H1 (cell line): ENCODE measurements around the gene GAS7. TPM values are rescaled to one million over a fixed set of nuclear protein-coding genes. Genes with fewer than 3 reads are reported as not detected.

ENCODE experiments used
- CTCF ChIA-PET: fragments of 300-600 bp; sonication (Branson Sonifier 250); formaldehyde crosslinking; loops from one replicate; lab custom pipeline; 2021; ENCODE audit not compliant: partially characterized antibody; lab: Charles Lee
- POLR2A ChIA-PET: fragments of 300-600 bp; sonication (Branson Sonifier 250); formaldehyde crosslinking; loops from one replicate; lab custom pipeline; 2021; ENCODE audit warnings: inconsistent platforms; ENCODE audit not compliant: partially characterized antibody; lab: Charles Lee
- DNase-seq, 2 experiments: peaks; one replicate each; pipeline versions ENCODE4 v3.0.0 to v3.0.0-alpha.2; 2010 to 2022; ENCODE audit warnings: low spot score in 2 of 2, low read depth in 1 of 2, mixed read lengths in 1 of 2
- FAIRE-seq: peaks from 2 replicates; lab custom pipeline; 2011; peaks lifted over from hg19 to GRCh38; lab: Jason Lieb, UNC
- H2AFZ ChIP-seq: 2 replicates; pipeline ENCODE4 v1.8.1; 2012; ENCODE audit warnings: low read length, inconsistent platforms
- H2AK5ac ChIP-seq: 2 replicates; pipeline ENCODE4 v1.6.1; 2013; ENCODE audit warnings: low read depth, low read length
- H2BK120ac ChIP-seq: replicated peaks from 2 replicates; pipeline ENCODE3; 2013; ENCODE audit warnings: low read depth, low read length, inconsistent platforms
- H2BK12ac ChIP-seq: 2 replicates; pipeline ENCODE4 v1.6.1; 2013; ENCODE audit warnings: low read depth, low read length
- H2BK15ac ChIP-seq: 2 replicates; pipeline ENCODE4 v1.6.1; 2013; ENCODE audit warnings: low read length
- H2BK20ac ChIP-seq: 2 replicates; pipeline ENCODE4 v1.6.1; 2013; ENCODE audit warnings: low read length
- H2BK5ac ChIP-seq: 2 replicates; pipeline ENCODE4 v1.6.1; 2013; ENCODE audit warnings: low read depth, low read length
- H3K14ac ChIP-seq: 2 replicates; pipeline ENCODE4 v1.6.1; 2013; ENCODE audit warnings: inconsistent platforms; ENCODE audit not compliant: insufficient read length
- H3K18ac ChIP-seq: 2 replicates; pipeline ENCODE4 v1.6.1; 2013; ENCODE audit warnings: low read length; ENCODE audit errors: extremely low read depth
- H3K23ac ChIP-seq: 2 replicates; pipeline ENCODE4 v1.6.1; 2013; ENCODE audit warnings: inconsistent platforms; ENCODE audit not compliant: insufficient read length
- H3K23me2 ChIP-seq: 2 replicates; pipeline ENCODE4 v1.6.1; 2013; ENCODE audit warnings: low read depth, low read length
- H3K27ac ChIP-seq: 2 replicates; pipeline ENCODE4 v1.6.1; 2011; ENCODE audit warnings: low read depth, low read length, inconsistent platforms
- H3K27me3 ChIP-seq, 4 experiments: replicated peaks in 1 of 4; 1 replicate in 1 of 4; 2 replicates in 3 of 4; pipeline versions ENCODE4 v1.6.1 to v1.8.1; 2011 to 2013; ENCODE audit warnings: low read length in 3 of 4, mild to moderate bottlenecking in 3 of 4, inconsistent platforms in 2 of 4, mixed read lengths in 2 of 4, moderate library complexity in 1 of 4; ENCODE audit not compliant: control insufficient read depth in 3 of 4, insufficient read depth in 3 of 4; ENCODE audit errors: extremely low read depth in 1 of 4
- H3K36me3 ChIP-seq, 4 experiments: 2 replicates each; pipeline versions ENCODE4 v1.6.1 to v1.8.1; 2011 to 2013; ENCODE audit warnings: mild to moderate bottlenecking in 4 of 4, low read length in 3 of 4, moderate library complexity in 2 of 4, control low read depth in 1 of 4, inconsistent platforms in 1 of 4; ENCODE audit not compliant: insufficient read depth in 4 of 4, control insufficient read depth in 2 of 4
- H3K4ac ChIP-seq: replicated peaks from 2 replicates; pipeline ENCODE3; 2013; ENCODE audit warnings: low read length, low read depth, mixed read lengths, inconsistent platforms; ENCODE audit not compliant: insufficient read length
- H3K4me1 ChIP-seq, 4 experiments: replicated peaks in 1 of 4; 1 replicate in 1 of 4; 2 replicates in 3 of 4; pipeline versions ENCODE4 v1.6.1 to v1.8.1; 2011 to 2013; ENCODE audit warnings: low read length in 3 of 4, inconsistent platforms in 2 of 4, mixed read lengths in 1 of 4; ENCODE audit not compliant: insufficient read depth in 4 of 4, control insufficient read depth in 3 of 4
- H3K4me2 ChIP-seq, 2 experiments: 2 replicates each; pipeline versions ENCODE4 v1.6.1 to v1.8.1; 2011 to 2013; ENCODE audit warnings: low read depth in 2 of 2, low read length in 2 of 2, control low read depth in 1 of 2, inconsistent platforms in 1 of 2, mild to moderate bottlenecking in 1 of 2; ENCODE audit not compliant: insufficient read depth in 1 of 2
- H3K4me3 ChIP-seq, 4 experiments: fragments of 200-600, 300-600 bp in 1 of 4; sonication (generic), shearing (Covaris generic), sonication (Bioruptor Twin) in 1 of 4; 2 replicates each; pipeline versions ENCODE4 v1.5.1 to v1.8.1; 2011 to 2016; ENCODE audit warnings: low read length in 4 of 4, low read depth in 3 of 4, control low read depth in 2 of 4, inconsistent platforms in 2 of 4, mild to moderate bottlenecking in 2 of 4, mixed read lengths in 1 of 4, moderate library complexity in 1 of 4; ENCODE audit not compliant: insufficient read depth in 2 of 4; ENCODE audit errors: extremely low read depth in 1 of 4
- H3K56ac ChIP-seq: replicated peaks from 2 replicates; pipeline ENCODE3; 2013; ENCODE audit warnings: low read depth, mild to moderate bottlenecking, mixed read lengths, low read length, inconsistent platforms; ENCODE audit not compliant: insufficient read length
- H3K79me1 ChIP-seq: 2 replicates; pipeline ENCODE4 v1.6.1; 2013; ENCODE audit warnings: low read depth, low read length, control low read depth
- H3K79me2 ChIP-seq, 2 experiments: 2 replicates each; pipeline versions ENCODE4 v1.6.1 to v1.8.1; 2012 to 2013; ENCODE audit warnings: low read length in 2 of 2, mild to moderate bottlenecking in 2 of 2, inconsistent platforms in 1 of 2; ENCODE audit not compliant: insufficient read depth in 2 of 2, control insufficient read depth in 1 of 2
- H3K9ac ChIP-seq, 4 experiments: replicated peaks in 1 of 4; 1 replicate in 1 of 4; 2 replicates in 3 of 4; pipeline versions ENCODE4 v1.6.1 to v1.8.1; 2011 to 2013; ENCODE audit warnings: low read depth in 3 of 4, low read length in 3 of 4, control low read depth in 2 of 4, mild to moderate bottlenecking in 2 of 4, moderate library complexity in 2 of 4, inconsistent platforms in 1 of 4; ENCODE audit errors: extremely low read depth in 1 of 4
- H3K9me3 ChIP-seq, 2 experiments: 2 replicates each; pipeline versions ENCODE4 v1.6.1 to v1.8.1; 2012 to 2013; ENCODE audit warnings: mild to moderate bottlenecking in 2 of 2, moderate library complexity in 2 of 2, control low read depth in 1 of 2, inconsistent platforms in 1 of 2, low read depth in 1 of 2, low read length in 1 of 2, mixed read lengths in 1 of 2; ENCODE audit not compliant: insufficient read depth in 2 of 2
- H4K20me1 ChIP-seq, 2 experiments: replicated peaks in 1 of 2; 2 replicates each; pipeline versions ENCODE3 to v1.8.1; 2011 to 2013; ENCODE audit warnings: inconsistent platforms in 2 of 2, low read length in 2 of 2, mild to moderate bottlenecking in 1 of 2; ENCODE audit not compliant: insufficient read depth in 2 of 2, control insufficient read depth in 1 of 2
- H4K5ac ChIP-seq: 2 replicates; pipeline ENCODE4 v1.6.1; 2013; ENCODE audit warnings: low read length, low read depth, mixed read lengths, inconsistent platforms; ENCODE audit not compliant: insufficient read length
- H4K8ac ChIP-seq: 2 replicates; pipeline ENCODE4 v1.8.0; 2013; ENCODE audit warnings: mild to moderate bottlenecking, moderate library complexity, low read length, inconsistent platforms; ENCODE audit not compliant: insufficient read depth; ENCODE audit errors: extremely low read depth
- H4K91ac ChIP-seq: replicated peaks from 2 replicates; pipeline ENCODE3; 2013; ENCODE audit warnings: low read length, mixed read lengths, inconsistent platforms; ENCODE audit not compliant: insufficient read length
- CEBPB ChIP-seq: IDR thresholded peaks from 2 replicates; pipeline ENCODE4 v1.6.1; 2012; ENCODE audit warnings: low read depth, low read length
- CTCF ChIP-seq, 3 experiments: IDR thresholded peaks; 1 replicate in 2 of 3; 2 replicates in 1 of 3; pipeline versions ENCODE4 v1.5.1 to v1.6.1; 2011; ENCODE audit warnings: low read length in 3 of 3, mild to moderate bottlenecking in 3 of 3, inconsistent platforms in 2 of 3, low read depth in 1 of 3, moderate library complexity in 1 of 3; ENCODE audit not compliant: insufficient read depth in 1 of 3; ENCODE audit errors: control extremely low read depth in 1 of 3
- FOSL1 ChIP-seq: IDR thresholded peaks from 2 replicates; pipeline ENCODE4 v1.6.1; 2011; ENCODE audit warnings: mild to moderate bottlenecking, low read depth, low read length, moderate library complexity; ENCODE audit not compliant: insufficient read depth
- GABPA ChIP-seq: IDR thresholded peaks from 2 replicates; pipeline ENCODE4 v1.6.1; 2011; ENCODE audit warnings: mild to moderate bottlenecking, low read length, moderate library complexity, borderline replicate concordance; ENCODE audit not compliant: insufficient read depth
- RAD21 ChIP-seq, 2 experiments: IDR thresholded peaks in 1 of 2; conservative IDR thresholded peaks in 1 of 2; 2 replicates each; pipeline ENCODE4 v1.6.1; 2011; ENCODE audit warnings: low read depth in 2 of 2, low read length in 2 of 2, improper control_type of control experiment in 1 of 2, inconsistent platforms in 1 of 2, mild to moderate bottlenecking in 1 of 2, moderate library complexity in 1 of 2
- SAP30 ChIP-seq: fragments of 300-600 bp; sonication (generic); IDR thresholded peaks from 2 replicates; pipeline ENCODE4 v1.7.1; 2012; ENCODE audit warnings: low read length, moderate library complexity, mild to moderate bottlenecking, inconsistent platforms; ENCODE audit not compliant: insufficient read depth, insufficient replicate concordance
- SP1 ChIP-seq: IDR thresholded peaks from 2 replicates; pipeline ENCODE4 v1.6.1; 2011; ENCODE audit warnings: low read depth, low read length
- WGBS, 2 experiments: shearing (Covaris generic) in 1 of 2; methylation state at CpG; one replicate each; pipeline versions ENCODE4 v1.1.6 to v1.1.7; 2013 to 2015; ENCODE audit warnings: low lambda C conversion rate in 2 of 2, mixed read lengths in 2 of 2, inconsistent platforms in 1 of 2, low coverage in 1 of 2, missing lambda C conversion rate in 1 of 2; ENCODE audit not compliant: insufficient replicate concordance in 2 of 2, insufficient coverage in 1 of 2, insufficient read length in 1 of 2; ENCODE audit errors: extremely low coverage in 1 of 2, missing lambda C conversion rate in 1 of 2; 5-methylcytosine and 5-hydroxymethylcytosine counted together
- polyA plus RNA-seq, 7 experiments: library from polyadenylated mRNA; depleted of rRNA in 3 of 7; stranded (reverse) in 5 of 7; unstranded in 2 of 7; fragments of >200 nt in 5 of 7; fragments of 200-250 nt in 2 of 7; gene quantifications; 1 replicate in 5 of 7; 2 replicates in 1 of 7; 4 replicates in 1 of 7; pipeline versions ENCODE4 v1.2.1 to v1.2.3, GENCODE V29; 2011 to 2013; ENCODE audit warnings: missing spikeins in 2 of 7, mixed read lengths in 2 of 7
- total RNA-seq: library from RNA; stranded (reverse); fragmentation: NEBNext Ultra II Directional; extraction: Animal tissue kit (Norgen Biotek cat#: 25700); gene quantifications from 2 replicates; pipeline ENCODE4 v1.2.1, GENCODE V29; 2021
- TF ChIP-seq, protein P1 (sequence below): IDR thresholded peaks from 2 replicates; pipeline ENCODE4 v1.6.1; 2011; ENCODE audit warnings: low read length, improper control_type of control experiment
- TF ChIP-seq, protein P2 (sequence below): IDR thresholded peaks from 2 replicates; pipeline ENCODE4 v1.6.1; 2012; ENCODE audit warnings: inconsistent platforms

Gene GAS7
- total and polyA plus RNA-seq, 2 of the 8 experiments (the other 6 are each of a cell fraction or from before 2014, with no cell fraction given): 5.0 to 14.5 TPM

DNA sequence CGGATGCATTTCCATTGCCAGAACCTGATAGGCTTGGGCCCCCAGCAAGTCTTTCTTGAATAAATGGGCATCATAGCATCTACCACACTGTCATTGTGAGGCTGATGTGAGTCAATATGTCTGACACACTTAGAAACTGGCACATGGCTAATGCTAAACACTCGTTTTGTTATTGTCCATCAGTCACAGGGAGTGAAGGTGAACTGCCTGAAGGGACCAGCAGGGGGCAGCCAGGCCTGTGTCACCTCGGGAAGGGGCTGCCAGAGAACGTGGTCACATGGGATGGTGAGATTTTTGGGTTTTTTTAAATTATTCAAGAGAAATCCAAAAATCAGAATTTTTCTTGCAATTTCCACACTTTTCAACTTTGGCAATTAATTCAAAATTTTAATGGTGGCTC is 292.5 kb downstream of the GAS7 start:
- H3K4me2 ChIP-seq: no peak overlapping the region
- no peak overlapping the region for H2BK120ac ChIP-seq
- H3K23ac ChIP-seq: no peak overlapping the region
- peak overlapping the region; percentile 48 for H3K4ac ChIP-seq
- H2BK12ac ChIP-seq: no peak overlapping the region
- H3K4me3 ChIP-seq: no peak overlapping the region
- DNase-seq (peak in 1 of 2 experiments; percentile 82), FAIRE-seq (peak; percentile 86)
- CTCF ChIA-PET: interaction anchor here (0.8 to 10.8 kb wide), 16 partner anchors 13 to 381 kb away, joined by 3 to 101 read pairs (median 4); no protein-coding TSS in a partner anchor
- no peak overlapping the region for H2BK5ac ChIP-seq
- 50% methylated on average over 4 of the region's 4 CpGs; no CpG with 5 or more reads in 1 of the 2 experiments for WGBS, 2 experiments
- no peak overlapping the region for H2BK15ac ChIP-seq
- no peaks in the 10 kb centered on the region for H3K79me2 ChIP-seq
- no peaks in the 10 kb centered on the region for H3K36me3 ChIP-seq
- no peaks in the 10 kb centered on the region for H4K20me1 ChIP-seq
- no peak overlapping the region for H3K27ac ChIP-seq
- no peaks in the 10 kb centered on the region for H3K79me1 ChIP-seq
- no peaks in the 10 kb centered on the region for H3K23me2 ChIP-seq
- H4K5ac ChIP-seq: no peak overlapping the region
- no peaks in the 10 kb centered on the region; a peak in 1 of 7 replicates for H3K27me3 ChIP-seq
- H2AFZ ChIP-seq: no peak overlapping the region
- no peak overlapping the region for H3K56ac ChIP-seq
- POLR2A ChIA-PET: no interaction called here
- no peak overlapping the region for H2BK20ac ChIP-seq
- H2AK5ac ChIP-seq: no peak overlapping the region
- no peak overlapping the region for H4K91ac ChIP-seq
- no peaks in the 10 kb centered on the region for H3K9me3 ChIP-seq
- no peak overlapping the region for H3K14ac ChIP-seq
- H4K8ac ChIP-seq: no peak overlapping the region
- no peak overlapping the region for H3K18ac ChIP-seq
- H3K4me1 ChIP-seq: peaks cover 0 to 4% (median 2%) of the 10 kb centered on the region in 4 experiments; a peak in 3 of 7 replicates
- H3K9ac ChIP-seq: no peak overlapping the region; a peak in 1 of 7 replicates
- TF ChIP-seq GABPA (no peak), SP1 (no peak), CEBPB (no peak), CTCF (IDR thresholded peaks at IDR 0.05; ENCODE audit: control extremely low read depth in 1 of 3, insufficient read depth in 1 of 3, low read depth in 1 of 3, low read length in 3 of 3) (peak; percentile 69 to 90 (median 86)), RAD21 (IDR thresholded peaks at IDR 0.05 in 1 of 2, conservative IDR thresholded peaks at IDR 0.05 in 1 of 2; ENCODE audit: low read depth in 2 of 2, low read length in 2 of 2) (peak; percentile 63 to 67), FOSL1 (no peak), SAP30 (no peak)
- TF ChIP-seq, protein P1, sequence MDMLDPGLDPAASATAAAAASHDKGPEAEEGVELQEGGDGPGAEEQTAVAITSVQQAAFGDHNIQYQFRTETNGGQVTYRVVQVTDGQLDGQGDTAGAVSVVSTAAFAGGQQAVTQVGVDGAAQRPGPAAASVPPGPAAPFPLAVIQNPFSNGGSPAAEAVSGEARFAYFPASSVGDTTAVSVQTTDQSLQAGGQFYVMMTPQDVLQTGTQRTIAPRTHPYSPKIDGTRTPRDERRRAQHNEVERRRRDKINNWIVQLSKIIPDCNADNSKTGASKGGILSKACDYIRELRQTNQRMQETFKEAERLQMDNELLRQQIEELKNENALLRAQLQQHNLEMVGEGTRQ: 0 out of 2 replicates have a peak, but pooled peaks have one; percentile 39
- TF ChIP-seq, protein P2, sequence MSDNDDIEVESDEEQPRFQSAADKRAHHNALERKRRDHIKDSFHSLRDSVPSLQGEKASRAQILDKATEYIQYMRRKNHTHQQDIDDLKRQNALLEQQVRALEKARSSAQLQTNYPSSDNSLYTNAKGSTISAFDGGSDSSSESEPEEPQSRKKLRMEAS: peak; percentile 58
